H9 (cell line): ENCODE results near the gene MRGPRX2. TPM values are rescaled to one million over a fixed set of nuclear protein-coding genes. Genes with fewer than 3 reads are reported as not detected.

Source experiments
- DNase-seq: peaks from one replicate; pipeline ENCODE4 v3.0.0-alpha.2; 2017
- H2AFZ ChIP-seq: one replicate; pipeline ENCODE4 v1.6.1; 2013; ENCODE audit warnings: mild to moderate bottlenecking, low read length, control low read depth, moderate library complexity
- H2AK5ac ChIP-seq: 2 replicates; pipeline ENCODE4 v1.6.1; 2013; ENCODE audit warnings: low read length, control low read depth, mixed read lengths; ENCODE audit not compliant: insufficient read length
- H2BK120ac ChIP-seq: one replicate; pipeline ENCODE4 v1.6.1; 2013; ENCODE audit warnings: low read depth, mild to moderate bottlenecking, low read length, control low read depth, inconsistent platforms; ENCODE audit not compliant: poor library complexity, severe bottlenecking
- H2BK12ac ChIP-seq: 2 replicates; pipeline ENCODE4 v1.6.1; 2013; ENCODE audit warnings: low read length, control low read depth, mixed read lengths, low read depth; ENCODE audit not compliant: insufficient read length
- H2BK15ac ChIP-seq: 2 replicates; pipeline ENCODE4 v1.6.1; 2013; ENCODE audit warnings: low read depth, low read length, control low read depth
- H2BK20ac ChIP-seq: one replicate; pipeline ENCODE4 v1.6.1; 2013; ENCODE audit warnings: low read depth, mild to moderate bottlenecking, low read length, control low read depth, inconsistent platforms; ENCODE audit not compliant: poor library complexity, severe bottlenecking
- H2BK5ac ChIP-seq: 2 replicates; pipeline ENCODE4 v1.6.1; 2013; ENCODE audit warnings: low read length, control low read depth, mixed read lengths; ENCODE audit not compliant: insufficient read length
- H3K14ac ChIP-seq: 2 replicates; pipeline ENCODE4 v1.6.1; 2013; ENCODE audit warnings: low read length, control low read depth; ENCODE audit not compliant: insufficient read depth
- H3K18ac ChIP-seq: 2 replicates; pipeline ENCODE4 v1.6.1; 2013; ENCODE audit warnings: low read depth, mild to moderate bottlenecking, mixed read lengths, low read length, control low read depth; ENCODE audit not compliant: insufficient read length
- H3K23ac ChIP-seq: 2 replicates; pipeline ENCODE4 v1.6.1; 2013; ENCODE audit warnings: low read length, control low read depth, mixed read lengths, low read depth; ENCODE audit not compliant: insufficient read length
- H3K23me2 ChIP-seq: 2 replicates; pipeline ENCODE4 v1.6.1; 2013; ENCODE audit warnings: low read depth, mild to moderate bottlenecking, mixed read lengths, low read length, control low read depth; ENCODE audit not compliant: insufficient read length, poor library complexity, severe bottlenecking
- H3K27ac ChIP-seq: 2 replicates; pipeline ENCODE4 v1.5.1; 2013; ENCODE audit warnings: low read length, control low read depth, mixed read lengths, low read depth; ENCODE audit not compliant: insufficient read length
- H3K27me3 ChIP-seq: 2 replicates; pipeline ENCODE4 v1.6.1; 2013; ENCODE audit warnings: low read length, control low read depth, inconsistent platforms; ENCODE audit not compliant: insufficient read depth
- H3K4ac ChIP-seq: 2 replicates; pipeline ENCODE4 v1.6.1; 2013; ENCODE audit warnings: low read depth, mild to moderate bottlenecking, control low read depth, inconsistent platforms, low read length, moderate library complexity
- H3K4me1 ChIP-seq: 2 replicates; pipeline ENCODE4 v1.6.1; 2013; ENCODE audit warnings: low read length, control low read depth, inconsistent platforms; ENCODE audit not compliant: insufficient read depth
- H3K4me2 ChIP-seq: 2 replicates; pipeline ENCODE4 v1.6.1; 2013; ENCODE audit warnings: low read length, control low read depth, mixed read lengths; ENCODE audit not compliant: insufficient read length, insufficient read depth
- H3K56ac ChIP-seq: 2 replicates; pipeline ENCODE4 v1.6.1; 2013; ENCODE audit warnings: low read depth, mild to moderate bottlenecking, mixed read lengths, low read length, control low read depth; ENCODE audit not compliant: insufficient read length
- H3K79me1 ChIP-seq: 2 replicates; pipeline ENCODE4 v1.6.1; 2013; ENCODE audit warnings: low read depth, mild to moderate bottlenecking, moderate library complexity, low read length, control low read depth, inconsistent platforms; ENCODE audit not compliant: insufficient read depth, poor library complexity, severe bottlenecking
- H3K79me2 ChIP-seq: 2 replicates; pipeline ENCODE4 v1.6.1; 2013; ENCODE audit warnings: low read length, control low read depth, inconsistent platforms; ENCODE audit not compliant: insufficient read depth
- H3K9ac ChIP-seq: 2 replicates; pipeline ENCODE4 v1.6.1; 2013; ENCODE audit warnings: low read length, control low read depth, mixed read lengths; ENCODE audit not compliant: insufficient read length; ENCODE audit errors: extremely low read depth
- H3K9me3 ChIP-seq: one replicate; pipeline ENCODE4 v1.6.1; 2013; ENCODE audit warnings: low read depth, low read length, inconsistent platforms; ENCODE audit not compliant: control insufficient read depth
- H3T11ph ChIP-seq: one replicate; pipeline ENCODE4 v1.6.1; 2013; ENCODE audit warnings: mild to moderate bottlenecking, low read length, control low read depth, inconsistent platforms
- H4K20me1 ChIP-seq: one replicate; pipeline ENCODE4 v1.6.1; 2013; ENCODE audit not compliant: control insufficient read depth, insufficient read length, insufficient read depth
- H4K5ac ChIP-seq: 2 replicates; pipeline ENCODE4 v1.6.1; 2013; ENCODE audit warnings: low read depth, mild to moderate bottlenecking, mixed read lengths, low read length, control low read depth; ENCODE audit not compliant: insufficient read length
- H4K8ac ChIP-seq: replicated peaks from 2 replicates; pipeline ENCODE4 v1.6.1; 2013; ENCODE audit warnings: low read length, control low read depth, mixed read lengths, low read depth; ENCODE audit not compliant: insufficient read length
- H4K91ac ChIP-seq: 2 replicates; pipeline ENCODE4 v1.6.1; 2013; ENCODE audit warnings: low read depth, mild to moderate bottlenecking, moderate library complexity, mixed read lengths, low read length, control low read depth; ENCODE audit not compliant: insufficient read length
- H3K27ac Mint-ChIP-seq, 3 experiments: 2 replicates in 2 of 3; 3 replicates in 1 of 3; pipeline ENCODE4 v1.8.0; 2020 to 2021; ENCODE audit warnings: mixed read lengths in 3 of 3, mild to moderate bottlenecking in 1 of 3, moderate library complexity in 1 of 3
- H3K27me3 Mint-ChIP-seq: 2 replicates; pipeline ENCODE4 v1.8.0; 2021; ENCODE audit warnings: low read depth, mild to moderate bottlenecking, moderate library complexity, mixed read lengths
- H3K36me3 Mint-ChIP-seq, 3 experiments: 2 replicates in 2 of 3; 3 replicates in 1 of 3; pipeline ENCODE4 v1.8.0; 2020 to 2021; ENCODE audit warnings: low read depth in 3 of 3, mixed read lengths in 3 of 3; ENCODE audit not compliant: insufficient read depth in 1 of 3
- H3K4me1 Mint-ChIP-seq, 2 experiments: 2 replicates each; pipeline ENCODE4 v1.8.0; 2020; ENCODE audit warnings: mixed read lengths in 2 of 2
- H3K4me3 Mint-ChIP-seq, 2 experiments: 2 replicates in 1 of 2; 3 replicates in 1 of 2; pipeline ENCODE4 v1.8.0; 2020 to 2021; ENCODE audit warnings: mild to moderate bottlenecking in 2 of 2, mixed read lengths in 2 of 2, moderate library complexity in 1 of 2
- H3K9me3 Mint-ChIP-seq, 2 experiments: 2 replicates in 1 of 2; 3 replicates in 1 of 2; pipeline ENCODE4 v1.8.0; 2020; ENCODE audit warnings: mild to moderate bottlenecking in 2 of 2, mixed read lengths in 2 of 2, moderate library complexity in 1 of 2
- WGBS: extraction: QIAGEN DNeasy Blood & Tissue Kit; methylation state at CpG from one replicate; pipeline ENCODE4 v1.1.7; 2013; ENCODE audit warnings: missing lambda C conversion rate, low lambda C conversion rate, mixed read lengths; ENCODE audit not compliant: insufficient read length; ENCODE audit errors: extremely low coverage; 5-methylcytosine and 5-hydroxymethylcytosine counted together
- total RNA-seq: library from RNA; stranded (reverse); gene quantifications from 2 replicates; pipeline ENCODE4 v1.2.1, GENCODE V29; 2021
- TF ChIP-seq, protein P1 (sequence below): fragments of 200-600 bp; sonication (generic); conservative IDR thresholded peaks from 3 replicates; pipeline ENCODE4 v1.8.0; 2021; ENCODE audit warnings: antibody characterized with exemption, mild to moderate bottlenecking

MRGPRX2 gene
- total RNA-seq, 1 experiment from 2014 or later: not detected

DNA sequence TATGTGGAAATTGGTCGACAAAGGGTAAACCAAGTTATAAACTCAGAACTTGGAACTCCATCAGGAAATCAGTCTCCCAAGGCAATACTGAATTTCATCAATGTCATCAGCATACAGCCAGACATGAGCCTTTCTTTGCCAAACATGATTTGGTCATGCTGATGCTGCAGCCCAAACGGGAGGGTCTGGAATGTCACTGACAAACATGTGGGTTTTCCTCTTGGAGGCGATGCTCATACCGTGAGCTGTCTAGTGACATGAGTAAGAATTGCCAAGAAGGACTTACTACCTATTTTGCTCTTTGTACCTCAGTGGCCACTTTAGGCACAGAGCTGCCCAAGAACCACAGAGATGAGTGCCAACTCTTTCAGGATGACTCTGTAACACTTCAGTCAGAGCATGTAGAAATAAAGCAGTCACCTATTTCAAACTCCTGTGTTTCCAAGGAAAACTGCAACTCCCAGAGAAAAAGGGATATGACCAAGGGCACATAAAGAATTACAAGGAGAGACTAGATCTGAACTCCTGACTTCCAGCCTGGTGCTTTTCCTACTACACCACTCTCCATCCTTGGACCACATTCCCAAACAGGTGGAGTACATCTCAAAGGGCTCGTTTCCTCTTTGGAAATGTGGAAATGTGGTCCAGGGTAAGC lies 24.3 kb upstream of the MRGPRX2 start:
- H3K56ac ChIP-seq: no peak overlapping the region
- H3K9ac ChIP-seq: no peak overlapping the region
- no peak overlapping the region for H3K23ac ChIP-seq
- WGBS: no CpG with 5 or more reads among the region's 5 CpGs
- no peak overlapping the region for H3K4me3 Mint-ChIP-seq
- no peak overlapping the region for H3K4ac ChIP-seq
- H2AK5ac ChIP-seq: no peak overlapping the region
- no peak overlapping the region for H3K27ac Mint-ChIP-seq
- H3K36me3 Mint-ChIP-seq: no peaks in the 10 kb centered on the region
- no peak overlapping the region for H2AFZ ChIP-seq
- no peak overlapping the region for H2BK5ac ChIP-seq
- no peak overlapping the region for H2BK15ac ChIP-seq
- H3K4me2 ChIP-seq: no peak overlapping the region
- no peaks in the 10 kb centered on the region for H3K4me1 ChIP-seq
- H3K18ac ChIP-seq: no peak overlapping the region
- H4K91ac ChIP-seq: no peak overlapping the region
- H2BK120ac ChIP-seq: no peak overlapping the region
- H3K27me3 ChIP-seq: no peaks in the 10 kb centered on the region
- no peaks in the 10 kb centered on the region for H4K20me1 ChIP-seq
- H3K4me1 Mint-ChIP-seq: no peaks in the 10 kb centered on the region
- no peak overlapping the region for H2BK20ac ChIP-seq
- no peak overlapping the region for H4K8ac ChIP-seq
- no peaks in the 10 kb centered on the region for H3K9me3 Mint-ChIP-seq
- DNase-seq: no peak
- no peaks in the 10 kb centered on the region for H3K23me2 ChIP-seq
- TF ChIP-seq, protein P1, sequence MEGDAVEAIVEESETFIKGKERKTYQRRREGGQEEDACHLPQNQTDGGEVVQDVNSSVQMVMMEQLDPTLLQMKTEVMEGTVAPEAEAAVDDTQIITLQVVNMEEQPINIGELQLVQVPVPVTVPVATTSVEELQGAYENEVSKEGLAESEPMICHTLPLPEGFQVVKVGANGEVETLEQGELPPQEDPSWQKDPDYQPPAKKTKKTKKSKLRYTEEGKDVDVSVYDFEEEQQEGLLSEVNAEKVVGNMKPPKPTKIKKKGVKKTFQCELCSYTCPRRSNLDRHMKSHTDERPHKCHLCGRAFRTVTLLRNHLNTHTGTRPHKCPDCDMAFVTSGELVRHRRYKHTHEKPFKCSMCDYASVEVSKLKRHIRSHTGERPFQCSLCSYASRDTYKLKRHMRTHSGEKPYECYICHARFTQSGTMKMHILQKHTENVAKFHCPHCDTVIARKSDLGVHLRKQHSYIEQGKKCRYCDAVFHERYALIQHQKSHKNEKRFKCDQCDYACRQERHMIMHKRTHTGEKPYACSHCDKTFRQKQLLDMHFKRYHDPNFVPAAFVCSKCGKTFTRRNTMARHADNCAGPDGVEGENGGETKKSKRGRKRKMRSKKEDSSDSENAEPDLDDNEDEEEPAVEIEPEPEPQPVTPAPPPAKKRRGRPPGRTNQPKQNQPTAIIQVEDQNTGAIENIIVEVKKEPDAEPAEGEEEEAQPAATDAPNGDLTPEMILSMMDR: no peak
- H3K79me2 ChIP-seq: no peaks in the 10 kb centered on the region
- H3K79me1 ChIP-seq: no peaks in the 10 kb centered on the region
- H3K9me3 ChIP-seq: no peaks in the 10 kb centered on the region
- H3K27ac ChIP-seq: no peak overlapping the region
- no peak overlapping the region for H2BK12ac ChIP-seq
- no peak overlapping the region for H3T11ph ChIP-seq
- H4K5ac ChIP-seq: no peak overlapping the region
- no peak overlapping the region for H3K14ac ChIP-seq
- peaks cover 14% of the 10 kb centered on the region for H3K27me3 Mint-ChIP-seq
